ENCODE measurements around the gene MMP25.
A peak's percentile ranks its signal among the peaks of the same experiment; 100 is the strongest.

Gene MMP25

DNA sequence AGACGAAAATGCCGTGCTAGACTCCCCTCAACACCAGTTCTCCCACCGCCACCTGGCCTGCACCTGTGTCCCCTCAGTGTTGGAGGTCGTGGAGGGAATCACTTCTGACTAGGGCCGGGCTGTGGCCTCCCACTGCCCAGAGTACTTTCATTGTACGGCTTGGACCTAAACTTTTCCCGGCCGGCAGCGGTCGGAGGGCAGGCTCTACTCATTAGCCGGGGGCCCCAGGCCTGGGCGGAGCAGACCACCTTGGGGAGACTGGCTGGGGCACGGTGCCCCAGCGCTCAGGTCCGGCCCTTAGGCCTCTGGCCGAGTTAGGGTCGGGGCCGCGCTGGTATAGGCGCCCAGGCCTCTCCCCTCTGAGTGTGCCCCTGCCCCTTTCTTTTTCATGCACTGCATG is 29.0 kb upstream of the MMP25 start:
- no peak for DNase-seq (ENCODE audit: low spot score)

DNA sequence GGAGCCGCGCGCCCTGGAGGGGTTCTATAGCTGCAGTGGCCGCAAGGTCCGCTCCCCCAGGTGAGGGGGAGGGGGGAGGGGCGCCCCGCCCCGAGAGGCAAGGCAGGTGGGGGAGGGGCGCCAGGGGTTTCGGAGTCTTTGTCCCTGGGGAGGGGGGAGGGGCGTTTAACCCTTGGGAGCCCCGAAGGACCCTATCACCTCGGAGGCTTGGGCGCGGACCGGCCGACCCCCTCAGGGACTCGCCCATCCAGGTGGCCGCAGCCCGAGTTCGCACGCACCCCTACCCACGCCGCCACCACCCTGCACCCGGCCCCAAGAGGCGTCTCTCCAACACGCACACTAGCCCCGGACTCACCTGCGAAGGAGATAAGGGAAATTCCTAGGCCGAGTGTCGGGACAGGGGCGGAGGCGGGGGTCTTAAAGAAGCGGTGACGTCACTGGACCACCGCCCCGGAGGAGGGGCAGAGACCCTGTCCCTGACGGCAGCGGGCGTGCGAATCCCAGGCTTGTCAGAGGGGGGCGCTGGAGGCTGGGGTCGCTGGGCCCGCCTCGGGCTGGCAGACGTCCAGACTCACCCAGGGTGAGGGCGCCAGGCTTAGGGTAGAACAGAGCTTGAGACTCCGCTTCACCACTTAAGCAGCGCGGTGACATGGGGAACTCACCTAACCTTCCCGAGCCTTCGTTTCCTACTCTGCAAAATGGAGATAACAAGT is 28.4 kb upstream of the MMP25 start, which contains the start of gene CLDN6:
Gene CLDN6 (minus strand): TSS at position 390 of the 713 bp plus-strand sequence. CDS start 2,162 bp downstream, outside the sequence.
- DNase-seq (ENCODE audit: low spot score), result no peak

GRCh38 chr16:3019594-3020246 is 26.6 kb upstream of the MMP25 start:
- DNase-seq (ENCODE audit: low spot score), result no peak

- peak; percentile 95 for DNase-seq (ENCODE audit: low spot score)
Observed at GRCh38 chr16:3020247-3020603, 26.1 kb upstream of the MMP25 start, which contains the start of gene TNFRSF12A. TSS of gene TNFRSF12A (plus strand) at chr16:3020368. CDS start at chr16:3020398, 30 bp downstream.

DNA sequence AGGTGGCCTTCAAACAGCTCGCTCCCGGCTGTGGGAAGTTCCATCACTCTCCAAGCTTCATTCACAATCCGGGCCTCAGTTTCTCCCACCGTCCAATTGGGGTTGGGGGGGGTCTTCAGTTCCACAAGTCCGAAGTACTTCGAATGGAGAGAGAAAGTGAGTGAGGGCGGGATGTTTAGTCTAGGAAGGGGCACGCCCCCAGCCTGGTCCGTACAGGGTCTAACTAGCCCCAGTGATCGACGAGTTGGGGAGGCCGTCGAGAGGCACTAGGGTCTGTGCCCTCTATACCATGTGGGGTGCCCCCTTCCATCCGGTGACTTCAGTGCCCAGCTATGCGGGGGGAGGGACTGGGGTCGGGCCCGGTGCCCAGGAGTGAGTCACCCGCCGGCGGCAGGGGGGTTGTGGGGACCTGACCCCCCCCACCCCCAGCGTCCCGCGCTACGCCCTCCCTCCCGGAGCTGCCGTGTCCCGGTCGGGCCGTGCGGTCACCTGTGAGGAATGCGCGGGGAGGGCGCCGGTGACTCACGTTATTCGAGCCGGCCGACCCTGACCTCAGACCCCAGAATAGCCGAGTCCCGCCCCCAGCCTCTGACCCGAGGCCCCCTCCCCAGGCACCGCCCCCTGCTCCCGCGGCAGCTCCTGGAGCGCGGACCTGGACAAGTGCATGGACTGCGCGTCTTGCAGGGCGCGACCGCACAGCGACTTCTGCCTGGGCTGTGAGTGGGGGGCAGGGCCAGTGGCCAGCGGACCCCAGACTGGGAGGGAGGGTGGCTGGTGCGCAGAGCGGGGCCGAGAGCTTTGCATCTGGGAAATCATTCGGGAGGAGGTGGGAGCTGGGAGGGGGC is 25.5 kb upstream of the MMP25 start:
- DNase-seq (ENCODE audit: low spot score), result peak; percentile 94

DNA sequence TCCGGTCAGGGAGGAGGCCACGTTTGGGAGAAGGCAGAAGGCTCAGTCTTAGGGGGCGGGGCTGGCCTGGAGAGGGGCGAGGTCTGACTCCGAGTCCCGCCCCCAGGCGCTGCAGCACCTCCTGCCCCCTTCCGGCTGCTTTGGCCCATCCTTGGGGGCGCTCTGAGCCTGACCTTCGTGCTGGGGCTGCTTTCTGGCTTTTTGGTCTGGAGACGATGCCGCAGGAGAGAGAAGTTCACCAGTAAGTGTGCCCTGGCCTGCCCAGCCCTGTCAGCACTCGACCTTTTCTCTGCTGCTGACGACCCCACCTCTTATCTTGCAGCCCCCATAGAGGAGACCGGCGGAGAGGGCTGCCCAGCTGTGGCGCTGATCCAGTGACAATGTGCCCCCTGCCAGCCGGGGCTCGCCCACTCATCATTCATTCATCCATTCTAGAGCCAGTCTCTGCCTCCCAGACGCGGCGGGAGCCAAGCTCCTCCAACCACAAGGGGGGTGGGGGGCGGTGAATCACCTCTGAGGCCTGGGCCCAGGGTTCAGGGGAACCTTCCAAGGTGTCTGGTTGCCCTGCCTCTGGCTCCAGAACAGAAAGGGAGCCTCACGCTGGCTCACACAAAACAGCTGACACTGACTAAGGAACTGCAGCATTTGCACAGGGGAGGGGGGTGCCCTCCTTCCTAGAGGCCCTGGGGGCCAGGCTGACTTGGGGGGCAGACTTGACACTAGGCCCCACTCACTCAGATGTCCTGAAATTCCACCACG is 24.7 kb upstream of the MMP25 start:
- peak; percentile 88 for DNase-seq (ENCODE audit: low spot score)

- peak; percentile 92 for DNase-seq (ENCODE audit: low spot score)
Observed at GRCh38 chr16:3022208-3022683, 24.1 kb upstream of the MMP25 start.

GRCh38 chr16:3022684-3023414 is 23.5 kb upstream of the MMP25 start:
- no peak for DNase-seq (ENCODE audit: low spot score)

- peak; percentile 66 for DNase-seq (ENCODE audit: low spot score)
Observed at GRCh38 chr16:3023415-3023668, 23.0 kb upstream of the MMP25 start.

- peak; percentile 87 for DNase-seq (ENCODE audit: low spot score)
Observed at GRCh38 chr16:3023669-3024478, 22.5 kb upstream of the MMP25 start, which contains the start of the genes HCFC1R1 and THOC6. TSS of gene HCFC1R1 (minus strand) at chr16:3023942. CDS start at chr16:3023941, 1 bp downstream. TSS of gene THOC6 (plus strand) at chr16:3024035. CDS start at chr16:3024327, 292 bp downstream.

DNA sequence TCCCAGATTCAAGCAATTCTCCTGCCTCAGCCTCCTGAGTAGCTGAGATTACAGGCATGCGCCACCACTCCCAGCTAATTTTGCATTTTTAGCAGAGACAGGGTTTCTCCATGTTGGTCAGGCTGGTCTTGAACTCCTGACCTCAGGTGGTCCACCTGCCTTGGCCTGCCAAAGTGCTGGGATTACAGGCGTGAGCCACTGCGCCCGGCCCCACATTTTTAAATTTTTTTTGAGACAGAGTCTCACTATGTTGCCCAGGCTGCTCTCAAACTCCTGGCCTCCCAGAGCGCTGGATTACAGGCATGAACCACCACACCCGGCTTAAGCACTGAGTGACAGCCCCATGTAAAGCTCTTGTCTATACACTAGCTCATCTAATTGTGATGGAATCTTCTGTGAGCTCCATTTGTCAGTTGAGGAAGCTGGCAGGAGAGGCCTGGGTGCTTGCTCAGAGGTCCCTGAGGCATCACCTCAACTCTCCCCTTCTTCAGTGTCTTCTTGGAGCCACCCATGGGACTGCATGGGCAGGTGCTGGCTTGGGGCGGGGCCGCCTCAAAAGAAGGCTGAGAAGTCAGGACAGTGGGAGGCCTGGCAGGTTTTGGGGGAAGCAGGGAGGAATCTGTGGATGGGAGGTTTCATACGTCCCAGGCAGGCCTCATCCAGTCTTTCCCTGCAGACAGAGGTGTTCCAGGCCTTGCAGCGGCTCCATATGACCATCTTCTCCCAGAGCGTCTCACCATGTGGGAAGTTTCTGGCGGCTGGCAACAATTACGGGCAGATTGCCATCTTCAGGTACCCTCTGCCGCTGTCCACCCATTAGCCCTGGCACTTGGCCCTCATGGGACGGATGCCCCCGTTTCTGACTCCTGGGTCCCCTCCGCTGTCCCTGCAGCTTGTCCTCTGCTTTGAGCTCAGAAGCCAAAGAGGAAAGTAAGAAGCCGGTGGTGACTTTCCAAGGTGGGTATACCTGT is 21.0 kb upstream of the MMP25 start:
- DNase-seq (ENCODE audit: low spot score), result no peak

- DNase-seq (ENCODE audit: low spot score), result no peak
Observed at GRCh38 chr16:3026003-3026378, 20.4 kb upstream of the MMP25 start.

- DNase-seq (ENCODE audit: low spot score), result no peak
Observed at GRCh38 chr16:3026609-3027488, 19.5 kb upstream of the MMP25 start.

DNA sequence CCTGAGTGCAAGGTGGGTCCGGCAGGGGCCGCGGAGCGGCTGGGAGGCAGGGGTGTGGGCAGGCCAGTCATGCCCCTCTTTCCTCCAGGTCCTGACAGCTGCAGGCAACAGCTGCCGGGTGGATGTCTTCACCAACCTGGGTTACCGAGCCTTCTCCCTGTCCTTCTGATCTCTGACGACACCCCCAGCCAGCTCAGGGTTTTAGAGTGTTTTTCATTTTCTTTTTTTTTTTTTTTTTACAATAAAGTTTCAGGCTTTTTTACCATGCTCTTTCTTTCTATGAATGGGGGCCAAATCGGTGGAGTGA is 18.9 kb upstream of the MMP25 start:
- no peak for DNase-seq (ENCODE audit: low spot score)

DNA sequence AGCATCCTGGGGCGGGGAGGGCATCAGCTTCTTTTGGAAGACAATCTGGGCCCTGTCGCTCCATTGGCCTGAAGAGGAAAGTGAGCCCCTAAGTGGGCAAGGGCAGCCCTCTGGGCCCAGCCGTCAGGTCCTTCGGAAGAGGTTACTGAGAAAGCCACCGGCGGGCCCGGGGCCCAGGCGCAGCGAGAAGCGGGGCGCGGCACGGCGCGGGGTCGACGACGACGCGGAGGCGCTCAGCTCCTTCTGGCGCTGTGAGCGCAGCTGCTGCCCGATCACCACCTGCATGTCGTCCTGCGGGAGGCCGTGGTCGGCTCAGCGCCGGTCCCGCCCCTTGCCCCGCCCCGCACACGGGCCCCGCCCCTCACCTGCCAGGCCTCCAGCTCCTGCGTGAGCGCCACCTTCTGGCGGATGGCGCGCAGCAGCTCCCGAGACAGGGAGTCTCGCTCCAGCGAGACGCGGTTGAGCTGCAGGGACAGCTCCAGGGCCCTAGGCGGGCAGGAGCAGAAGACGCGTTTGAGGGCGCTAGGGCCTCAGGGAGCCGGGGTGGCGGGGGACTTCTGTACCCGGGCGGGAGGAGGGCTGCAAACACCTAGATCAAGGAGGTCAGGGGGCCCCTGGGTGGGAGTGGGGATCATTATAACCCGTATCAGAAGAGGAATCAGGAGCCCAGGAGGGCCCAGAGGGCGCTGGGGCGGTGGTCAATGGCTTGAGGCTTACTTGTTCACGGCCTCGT is 18.2 kb upstream of the MMP25 start:
- peak; percentile 78 for DNase-seq (ENCODE audit: low spot score)

DNA sequence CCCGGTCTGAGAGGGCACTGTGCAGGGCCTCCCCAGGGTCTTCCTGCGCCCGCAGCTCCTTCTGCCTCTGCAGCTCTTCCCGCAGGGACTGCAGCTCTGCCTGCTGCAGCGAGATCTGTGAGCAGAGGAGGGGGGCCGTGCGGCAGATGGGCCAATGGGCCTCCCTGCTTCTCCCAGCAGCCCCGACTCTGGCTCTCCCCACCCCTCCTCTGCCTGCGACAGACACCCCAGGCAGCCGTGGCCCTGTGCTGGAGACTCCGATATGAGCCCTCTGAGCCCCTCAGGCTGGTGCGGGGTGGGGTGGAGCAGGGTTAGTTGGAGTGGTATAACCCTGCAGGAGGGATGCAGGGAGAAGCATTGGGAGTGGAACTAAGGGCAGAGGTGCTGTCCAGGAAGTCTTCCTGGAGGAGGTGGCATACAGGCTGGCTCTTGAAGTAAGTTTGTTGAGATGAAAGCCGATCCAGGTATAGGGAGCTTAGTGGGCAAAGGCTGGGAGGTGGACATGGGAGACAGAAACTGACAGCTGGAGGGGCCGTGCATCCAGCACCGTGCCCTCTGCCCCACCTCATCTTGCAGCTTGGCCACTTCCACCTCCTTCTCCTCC is 17.5 kb upstream of the MMP25 start:
- no peak for DNase-seq (ENCODE audit: low spot score)
